A673 (cell line): ENCODE results near the gene NDUFA1.
"Not testable (repeated sequence)": the region's sequence is repeated elsewhere in the genome, so short reads cannot be mapped to it uniquely, and the experiment has no call there.

Experiments used
- CTCF ChIP-seq: fragments of 300-800, 200-600 bp; sonication (generic); conservative IDR thresholded peaks from 2 replicates; pipeline ENCODE4 v1.5.1; 2017; ENCODE audit warnings: low read depth, mild to moderate bottlenecking, antibody characterized with exemption, low read length, moderate library complexity, mixed read lengths
- EZH2 ChIP-seq: fragments of 200-600 bp; sonication (generic); IDR thresholded peaks from 2 replicates; pipeline ENCODE4 v1.6.1; 2017; ENCODE audit warnings: borderline replicate concordance, low read depth, mild to moderate bottlenecking, mixed read lengths, antibody characterized with exemption, low read length; ENCODE audit not compliant: poor library complexity, severe bottlenecking

GRCh38 chrX:119890626-119891025, 19.0 kb downstream of the NDUFA1 start:
- TF ChIP-seq CTCF, EZH2: not testable (repeated sequence)
